Smooth muscle cell of the umbilical artery (primary cell): ENCODE data around the gene TRAFD1. TPM values are rescaled to one million over a fixed set of nuclear protein-coding genes. Genes with fewer than 3 reads are reported as not detected.

Experiments
- total RNA-seq: library from RNA; depleted of rRNA; stranded (reverse); fragments of >200 nt; gene quantifications from 2 replicates; pipeline ENCODE4 v1.2.3, GENCODE V29; 2014

TRAFD1 gene
- 40.9 and 42.8 TPM in 2 replicates for total RNA-seq

GRCh38 chr12:112125250-112125999, at the start of gene TRAFD1:
TRAFD1 (plus strand) TSS chr12:112125560; CDS start chr12:112130523, 4,963 bp downstream.

GRCh38 chr12:112108202-112109079, 16.9 kb upstream of the TRAFD1 start, which contains the start of gene NAA25:
NAA25 (minus strand) TSS chr12:112108783; CDS start chr12:112108773, 10 bp downstream.

Other genes with a start within 250 kb of the TRAFD1 start
- gene TMEM116, start 112.4 kb upstream of the TRAFD1 start, total RNA-seq = 6.7 and 7.4 TPM in 2 replicates
- 66.8 and 121 TPM in 2 replicates for gene ERP29, start 112.1 kb upstream of the TRAFD1 start, total RNA-seq
- gene NAA25, start 16.8 kb upstream of the TRAFD1 start, total RNA-seq = 21.7 and 41.3 TPM in 2 replicates